ENCODE measurements around the gene SLC30A3.
"Not testable (repeated sequence)": the region's sequence is repeated elsewhere in the genome, so short reads cannot be mapped to it uniquely, and the experiment has no call there.

SLC30A3 gene

GRCh38 chr2:27306573-27307286 is 43.9 kb upstream of the SLC30A3 start:
- no peak for DNase-seq (ENCODE audit: low read depth)
- no peak overlapping the region for H3K4me3 ChIP-seq (ENCODE audit: low read depth, low read length)

DNA sequence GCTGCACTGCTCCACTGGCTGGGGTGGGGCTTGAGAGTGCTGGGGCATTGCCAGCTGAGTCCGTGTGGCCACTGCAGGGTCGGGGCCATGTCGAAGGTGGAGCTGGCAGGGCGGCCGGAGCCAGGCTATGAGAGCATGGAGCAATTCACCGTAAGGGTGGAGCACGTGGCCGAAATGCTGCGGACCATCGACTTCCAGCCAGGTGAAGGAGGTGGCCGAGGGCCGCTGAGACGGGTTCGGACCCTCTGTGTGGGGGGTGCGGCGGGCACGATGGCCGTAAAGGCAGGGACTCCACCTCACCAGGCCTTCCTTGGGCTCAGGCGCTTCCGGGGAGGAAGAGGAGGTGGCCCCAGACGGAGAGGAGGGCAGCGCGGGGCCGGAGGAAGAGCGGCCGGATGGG is 43.3 kb upstream of the SLC30A3 start:
- in situ Hi-C loops (cut with HindIII; ENCODE audit: low sequenced_read_pairs): no loop called here
- H3K4me3 ChIP-seq (ENCODE audit: low read depth, low read length): no peak overlapping the region
- TF ChIP-seq, protein P1, sequence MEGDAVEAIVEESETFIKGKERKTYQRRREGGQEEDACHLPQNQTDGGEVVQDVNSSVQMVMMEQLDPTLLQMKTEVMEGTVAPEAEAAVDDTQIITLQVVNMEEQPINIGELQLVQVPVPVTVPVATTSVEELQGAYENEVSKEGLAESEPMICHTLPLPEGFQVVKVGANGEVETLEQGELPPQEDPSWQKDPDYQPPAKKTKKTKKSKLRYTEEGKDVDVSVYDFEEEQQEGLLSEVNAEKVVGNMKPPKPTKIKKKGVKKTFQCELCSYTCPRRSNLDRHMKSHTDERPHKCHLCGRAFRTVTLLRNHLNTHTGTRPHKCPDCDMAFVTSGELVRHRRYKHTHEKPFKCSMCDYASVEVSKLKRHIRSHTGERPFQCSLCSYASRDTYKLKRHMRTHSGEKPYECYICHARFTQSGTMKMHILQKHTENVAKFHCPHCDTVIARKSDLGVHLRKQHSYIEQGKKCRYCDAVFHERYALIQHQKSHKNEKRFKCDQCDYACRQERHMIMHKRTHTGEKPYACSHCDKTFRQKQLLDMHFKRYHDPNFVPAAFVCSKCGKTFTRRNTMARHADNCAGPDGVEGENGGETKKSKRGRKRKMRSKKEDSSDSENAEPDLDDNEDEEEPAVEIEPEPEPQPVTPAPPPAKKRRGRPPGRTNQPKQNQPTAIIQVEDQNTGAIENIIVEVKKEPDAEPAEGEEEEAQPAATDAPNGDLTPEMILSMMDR (IDR thresholded peaks at IDR 0.05; ENCODE audit: low read depth, low read length, missing control alignments): no peak
- DNase-seq (ENCODE audit: low read depth): no peak

More at GRCh38 chr2:27306573-27307286, 43.9 kb upstream of the SLC30A3 start:
- in situ Hi-C loops (cut with HindIII; ENCODE audit: low sequenced_read_pairs): no loop called here
- TF ChIP-seq, protein P1 (IDR thresholded peaks at IDR 0.05; ENCODE audit: low read depth, low read length, missing control alignments): no peak

GRCh38 chr2:27305516-27305915 is 42.7 kb upstream of the SLC30A3 start:
- in situ Hi-C loops (cut with HindIII; ENCODE audit: low sequenced_read_pairs): no loop called here
- no peak for DNase-seq (ENCODE audit: low read depth)
- H3K4me3 ChIP-seq (ENCODE audit: low read depth, low read length): no peak overlapping the region
- TF ChIP-seq, protein P1 (IDR thresholded peaks at IDR 0.05; ENCODE audit: low read depth, low read length, missing control alignments): no peak

DNA sequence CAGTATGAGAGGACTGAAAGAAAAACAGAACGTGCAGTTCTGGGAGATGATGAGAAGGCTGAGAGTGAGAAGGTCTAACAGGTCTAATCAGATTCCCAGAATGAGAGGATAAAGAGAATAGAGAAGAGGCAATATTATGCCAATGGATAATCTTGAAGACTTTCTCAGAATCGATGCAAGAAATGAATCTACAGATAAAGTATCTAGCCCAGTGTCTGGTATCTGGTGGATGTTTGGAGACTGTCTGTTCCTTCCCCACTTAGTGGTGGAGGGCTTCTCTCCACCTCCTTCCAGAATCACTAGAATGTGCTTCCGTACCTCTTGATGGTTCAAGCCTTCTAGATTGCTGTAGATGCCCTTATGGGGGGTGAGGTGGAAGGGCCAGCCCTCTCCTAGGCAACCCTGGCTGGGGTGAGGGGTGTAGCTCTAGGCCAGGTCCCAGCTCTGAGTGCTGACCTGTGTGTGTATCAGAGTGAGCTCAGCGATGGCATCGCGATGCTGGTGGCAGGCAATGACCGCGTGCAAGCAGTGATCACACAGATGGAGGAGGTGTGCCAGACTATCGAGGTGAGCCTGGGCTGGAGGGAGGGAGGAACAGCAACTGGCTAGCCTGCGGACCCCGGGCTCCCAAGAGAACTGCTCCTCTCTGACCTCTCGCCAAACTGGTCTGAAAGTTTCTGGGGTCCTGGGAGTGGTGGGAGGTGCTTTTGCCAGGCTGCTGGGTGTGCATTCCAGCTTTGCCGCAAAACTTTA is 41.8 kb upstream of the SLC30A3 start:
- in situ Hi-C loops (cut with HindIII; ENCODE audit: low sequenced_read_pairs): no loop called here
- H3K4me3 ChIP-seq (ENCODE audit: low read depth, low read length): no peak overlapping the region
- no peak for DNase-seq (ENCODE audit: low read depth)
- TF ChIP-seq, protein P1 (IDR thresholded peaks at IDR 0.05; ENCODE audit: low read depth, low read length, missing control alignments): no peak

- no peak for DNase-seq (ENCODE audit: low read depth)
- in situ Hi-C loops (cut with HindIII; ENCODE audit: low sequenced_read_pairs): no loop called here
- TF ChIP-seq, protein P1 (IDR thresholded peaks at IDR 0.05; ENCODE audit: low read depth, low read length, missing control alignments): peak; percentile 86
- H3K4me3 ChIP-seq (ENCODE audit: low read depth, low read length): no peak overlapping the region
These were observed 40.5 kb upstream of the SLC30A3 start for GRCh38 chr2:27303093-27304025.

DNA sequence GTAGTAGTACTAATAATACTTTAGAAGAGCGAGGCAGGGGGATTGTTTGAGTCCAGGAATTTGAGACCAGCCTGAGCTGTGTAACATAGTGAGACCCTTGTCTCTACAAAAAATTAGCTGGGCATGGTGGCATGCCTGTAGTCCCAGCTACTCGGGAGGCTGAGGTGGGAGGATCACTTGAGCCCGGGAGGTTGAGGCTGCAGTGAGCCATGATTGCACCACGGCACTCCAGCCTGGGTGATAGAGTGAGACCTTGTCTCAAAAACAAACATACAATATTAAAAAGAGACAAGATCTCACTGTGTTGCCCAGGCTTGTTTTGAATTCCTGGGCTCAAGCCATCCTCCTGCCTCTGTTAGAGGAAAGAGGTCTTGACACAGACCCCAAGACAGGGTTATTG is 37.8 kb upstream of the SLC30A3 start:
- H3K4me3 ChIP-seq (ENCODE audit: low read depth, low read length); in situ Hi-C loops (cut with HindIII; ENCODE audit: low sequenced_read_pairs); DNase-seq (ENCODE audit: low read depth): not testable (repeated sequence)
